Measurements from ENCODE around the gene HHATL. TPM values are rescaled to one million over a fixed set of nuclear protein-coding genes. Genes with fewer than 3 reads are reported as not detected.

Gene HHATL
- total RNA-seq: not detected in 2 replicates

GRCh38 chr3:42702066-42702951, at the start of gene HHATL:
Gene HHATL, minus strand, starts transcription at chr3:42702798. Its CDS starts 1,972 bp downstream, at chr3:42700826.

GRCh38 chr3:42685363-42685881, 17.2 kb downstream of the HHATL start, which contains the start of gene KLHL40:
Gene KLHL40, plus strand, starts transcription at chr3:42685537. Its CDS starts 82 bp downstream, at chr3:42685619.

GRCh38 chr3:42653560-42654330, 48.9 kb downstream of the HHATL start, which contains the start of gene ZBTB47:
Gene ZBTB47, plus strand, starts transcription at chr3:42653697. Its CDS starts 4,659 bp downstream, at chr3:42658356.

Other genes with a start within 250 kb of the HHATL start
- 0.26 and 1.4 TPM in 2 replicates for gene VIPR1, start 200.2 kb downstream of the HHATL start, total RNA-seq
- 61.0 and 62.5 TPM in 2 replicates for gene SEC22C, start 120.8 kb downstream of the HHATL start, total RNA-seq
- 16.2 and 16.8 TPM in 2 replicates for gene SS18L2, start 111.9 kb downstream of the HHATL start, total RNA-seq
- 44.1 and 59.3 TPM in 2 replicates for gene NKTR, start 102.1 kb downstream of the HHATL start, total RNA-seq
- 42.4 and 48.6 TPM in 2 replicates for gene ZBTB47, start 49.1 kb downstream of the HHATL start, total RNA-seq
- gene KLHL40, start 17.3 kb downstream of the HHATL start, total RNA-seq: not detected in 2 replicates
- 0.50 and 1.1 TPM in 2 replicates for gene CCDC13, start 70.5 kb upstream of the HHATL start, total RNA-seq
- 169 and 198 TPM in 2 replicates for gene HIGD1A, start 101.7 kb upstream of the HHATL start, total RNA-seq
- 0.06 and 0.26 TPM in 2 replicates for gene ACKR2, start 106.6 kb upstream of the HHATL start, total RNA-seq
- gene CYP8B1, start 173.1 kb upstream of the HHATL start, total RNA-seq: not detected in 2 replicates
- 1.7 and 2.1 TPM in 2 replicates for gene ZNF662, start 203.3 kb upstream of the HHATL start, total RNA-seq

Data from aortic smooth muscle cell (primary cell).